HG02763 (cell line): ENCODE data around the gene CAPZB.
"Not testable (repeated sequence)": the region's sequence is repeated elsewhere in the genome, so short reads cannot be mapped to it uniquely, and the experiment has no call there.

Experiments
- ATAC-seq: cut with Tn5 transposase; IDR thresholded peaks from one replicate; pipeline ENCODE4 v1.9.1; 2021; ENCODE audit warnings: mild to moderate bottlenecking, moderate library complexity; ENCODE audit not compliant: unreplicated experiment

CAPZB gene

DNA sequence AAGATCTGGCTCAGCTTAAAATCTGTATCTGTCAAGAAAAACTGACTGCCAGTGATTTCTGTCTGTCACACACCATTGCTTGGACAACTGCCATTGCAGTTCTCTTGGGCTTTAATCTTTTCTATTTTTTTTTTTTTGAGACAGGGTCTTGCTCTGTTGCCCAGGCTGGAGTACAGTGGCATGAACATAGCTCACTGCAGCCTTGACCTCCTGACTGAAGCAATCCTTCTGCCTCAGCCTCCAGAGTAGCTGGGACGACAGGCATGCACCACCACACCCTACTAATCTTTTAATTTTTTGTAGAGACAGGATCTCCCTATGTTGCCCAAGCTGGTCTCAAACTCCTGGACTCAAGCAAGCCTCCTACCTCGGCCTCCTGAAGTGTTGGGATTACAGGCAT is 14.5 kb upstream of the CAPZB start:
- ATAC-seq, result not testable (repeated sequence)

DNA sequence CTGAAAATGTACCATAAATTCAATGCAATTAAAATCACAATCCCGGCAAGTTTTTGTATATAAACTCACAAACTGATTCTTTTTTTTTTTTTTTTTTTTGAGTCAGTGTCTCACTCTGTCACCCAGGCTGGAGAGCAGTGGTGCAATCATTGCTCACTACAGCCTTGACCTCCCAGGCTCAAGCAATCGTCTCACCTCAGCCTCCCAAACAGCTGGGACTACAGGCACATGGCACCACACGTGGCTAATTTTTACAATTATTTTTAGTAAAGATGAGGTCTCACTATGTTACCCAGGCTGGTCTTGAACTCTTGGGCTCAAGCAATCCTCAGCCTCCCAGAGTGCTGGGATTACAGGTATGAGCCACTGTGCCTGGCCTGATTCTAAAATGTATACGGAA is 12.1 kb upstream of the CAPZB start:
- not testable (repeated sequence) for ATAC-seq

DNA sequence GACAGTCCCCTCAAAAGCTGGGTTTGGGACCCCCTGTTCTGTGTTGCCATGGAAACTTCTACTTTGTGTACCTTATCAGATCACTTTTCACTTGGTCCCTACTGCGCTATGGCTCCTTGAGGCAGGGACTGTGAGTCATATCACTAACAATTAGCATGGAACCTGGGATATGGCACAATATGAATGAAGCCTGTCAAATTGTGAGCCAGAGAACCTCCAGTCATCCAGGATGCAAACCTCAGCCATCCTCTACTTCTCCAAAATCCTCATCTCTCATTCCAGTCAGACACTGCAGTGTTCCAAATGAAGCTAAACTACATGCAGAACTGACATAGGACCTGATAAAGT is 11.2 kb upstream of the CAPZB start:
- ATAC-seq, result no peak

DNA sequence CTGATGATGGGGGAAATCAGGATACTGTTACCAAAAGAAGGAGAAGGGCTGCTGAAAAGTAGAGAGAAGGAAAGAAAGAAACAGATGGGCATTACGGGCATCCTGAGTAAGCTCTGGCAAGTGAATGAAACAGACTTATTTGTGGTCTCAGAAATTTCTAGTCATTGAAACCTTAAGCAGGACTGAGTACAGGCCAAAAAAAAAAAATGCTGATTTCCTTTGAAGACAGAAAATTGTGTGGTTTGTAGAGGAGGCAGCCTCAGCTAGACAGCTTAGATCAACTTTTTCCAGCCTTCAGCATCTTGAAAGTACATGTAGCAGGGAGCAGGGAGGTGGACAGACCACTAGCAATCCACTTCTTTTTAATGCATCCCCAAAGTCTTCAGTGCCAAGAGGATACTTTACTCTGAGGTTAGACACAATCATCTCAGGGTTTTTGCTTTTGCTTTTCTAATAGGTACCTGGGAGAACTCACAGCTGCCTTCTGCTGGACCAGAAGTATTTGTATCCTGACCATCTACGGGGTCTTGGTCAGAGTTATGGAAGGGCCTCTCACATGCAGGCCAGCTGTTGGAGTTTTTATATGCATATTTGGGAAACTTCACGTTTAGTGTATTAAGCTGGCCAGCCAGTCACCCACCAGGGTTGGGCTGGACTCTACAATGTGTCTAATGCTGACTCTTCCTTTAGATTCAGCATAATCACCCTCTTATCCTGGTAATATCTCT is 10.6 kb upstream of the CAPZB start:
- no peak for ATAC-seq

DNA sequence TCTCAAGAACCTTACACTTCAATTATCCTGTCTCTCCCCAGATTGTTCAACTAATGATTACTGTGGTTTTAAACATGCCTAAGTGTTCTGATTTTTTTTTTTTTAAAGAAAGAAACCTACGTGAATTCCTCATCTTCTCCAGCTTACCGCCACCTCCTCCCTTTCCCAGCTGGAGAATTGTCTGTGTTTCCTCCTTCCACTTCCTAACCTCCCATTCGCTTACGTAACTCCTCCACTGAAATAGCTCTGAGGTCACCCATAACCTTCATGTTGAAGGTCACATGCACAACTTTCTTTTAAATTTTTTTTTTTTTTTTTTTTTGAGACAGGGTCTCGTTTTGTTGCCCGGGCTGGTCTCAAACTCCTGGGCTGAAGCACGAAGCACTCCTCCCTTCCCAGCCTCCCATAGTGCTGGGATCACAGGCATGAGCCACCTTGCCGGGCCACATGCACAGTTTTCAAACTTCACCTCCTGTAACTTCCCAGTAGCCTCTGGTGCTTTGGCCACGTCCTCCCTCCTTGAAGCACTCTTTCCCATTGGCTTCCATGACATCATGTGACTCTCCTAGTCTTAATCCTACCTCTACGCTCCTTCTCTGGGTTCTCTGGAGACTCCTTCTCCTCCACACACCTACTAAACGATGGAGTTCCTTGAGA is 9.8 kb upstream of the CAPZB start:
- ATAC-seq, result no peak

DNA sequence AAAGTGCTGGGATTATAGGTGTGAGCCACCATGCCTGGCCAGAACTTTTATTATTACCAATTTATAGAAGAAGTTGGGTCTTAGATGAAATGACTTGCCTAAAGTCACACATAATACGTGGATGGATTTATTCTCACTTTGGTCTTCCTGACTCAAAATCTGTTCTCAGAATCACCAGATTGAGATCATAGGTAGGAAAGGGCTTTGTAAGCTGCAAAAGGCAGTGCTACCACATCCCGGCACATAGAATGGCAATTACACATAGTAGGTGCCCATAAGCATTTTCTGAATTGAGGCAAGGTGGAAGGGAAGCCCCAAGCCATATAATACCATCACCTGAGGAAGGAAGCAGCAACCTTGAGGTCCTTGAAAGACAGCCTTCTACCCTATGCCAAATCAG is 8.2 kb upstream of the CAPZB start:
- ATAC-seq, result no peak

DNA sequence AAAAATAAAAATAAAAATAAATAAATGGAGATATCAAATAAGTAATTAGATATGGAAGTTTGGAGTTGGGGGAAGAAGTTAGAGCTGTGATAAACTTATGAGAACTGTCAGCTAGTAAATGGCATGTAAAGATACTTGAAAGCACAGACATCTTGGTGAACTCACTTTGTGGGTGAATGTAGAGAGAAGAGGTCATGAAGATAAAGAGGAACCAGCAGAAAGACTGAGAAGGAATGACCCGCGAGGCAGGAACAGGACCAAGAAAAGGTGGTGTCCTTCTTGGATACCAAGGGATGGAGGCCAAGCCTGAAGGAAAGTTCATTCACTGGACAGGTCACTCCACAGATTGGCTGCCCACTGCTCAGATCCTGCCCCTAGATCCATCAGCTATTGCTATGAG is 4.7 kb upstream of the CAPZB start:
- ATAC-seq, result no peak

DNA sequence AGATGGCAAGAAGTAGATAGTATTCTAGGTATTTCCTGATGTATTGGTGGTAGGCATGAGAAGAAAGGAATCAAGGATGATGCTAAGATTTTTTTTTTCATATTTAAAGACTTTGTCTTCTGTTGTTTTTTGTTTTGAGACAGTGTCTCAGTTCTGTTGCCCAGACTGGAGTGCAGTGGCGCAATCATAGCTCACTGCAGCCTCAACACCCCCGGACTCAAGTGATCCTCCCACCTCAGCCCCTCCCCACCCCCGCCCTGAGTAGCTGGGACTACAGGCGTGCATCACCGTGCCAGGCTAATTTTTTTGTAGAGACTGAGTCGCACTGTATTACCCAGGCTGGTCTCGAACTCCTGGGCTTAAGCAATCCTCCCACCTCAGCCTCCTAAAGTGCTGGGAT is 2.8 kb upstream of the CAPZB start:
- ATAC-seq, result no peak

DNA sequence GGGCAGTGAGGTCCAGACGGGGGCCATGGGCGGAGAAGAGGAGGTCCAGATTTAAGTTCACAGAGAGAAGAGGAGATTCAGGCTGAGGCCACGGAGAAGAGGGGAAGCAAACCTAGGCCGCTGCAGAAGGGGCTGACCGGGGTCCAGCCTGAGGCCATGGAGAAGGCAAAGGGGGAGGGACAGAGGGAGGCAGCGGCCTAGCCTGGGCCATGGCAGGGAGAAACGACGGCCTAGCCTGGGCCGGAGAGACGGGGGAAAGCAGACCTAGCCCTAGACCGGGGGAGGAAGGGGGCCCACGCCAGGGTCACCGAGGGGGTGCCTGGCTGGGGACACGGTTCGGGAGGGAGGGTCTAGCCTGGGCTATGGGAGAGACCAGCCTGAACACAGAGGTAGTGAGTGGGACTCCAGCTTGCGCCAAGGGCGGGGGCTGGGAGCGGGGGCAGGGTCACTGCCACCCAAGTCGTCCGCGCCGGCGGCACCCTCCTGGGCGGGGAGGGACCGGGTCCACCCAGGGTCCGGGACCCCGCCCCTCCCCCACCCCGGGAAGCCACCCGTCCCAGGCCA is 459 bp downstream of the CAPZB start:
- peak; percentile 21 for ATAC-seq

DNA sequence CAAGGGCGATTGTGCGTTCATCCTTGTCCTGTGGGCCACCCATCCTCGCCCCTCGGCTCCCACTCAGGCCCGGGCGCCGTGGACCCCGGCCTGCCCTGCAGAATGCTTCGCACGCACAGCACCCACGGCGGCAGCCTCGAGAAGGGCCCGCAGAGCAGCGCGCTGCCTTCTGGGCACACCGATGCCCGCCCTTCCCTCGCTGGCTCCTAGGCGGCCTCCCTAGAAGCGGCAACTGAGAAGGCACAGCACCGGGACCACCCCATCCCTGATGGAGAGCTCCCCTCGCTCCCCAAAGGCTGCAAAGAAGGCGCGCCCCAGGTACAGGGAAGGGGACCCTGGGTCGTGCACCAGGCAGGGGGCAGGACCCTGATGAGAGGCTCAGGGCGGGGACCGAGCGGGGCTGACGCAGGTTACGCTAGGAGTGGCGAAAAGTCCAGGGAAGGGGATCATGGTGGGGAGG is 971 bp downstream of the CAPZB start:
- no peak for ATAC-seq

DNA sequence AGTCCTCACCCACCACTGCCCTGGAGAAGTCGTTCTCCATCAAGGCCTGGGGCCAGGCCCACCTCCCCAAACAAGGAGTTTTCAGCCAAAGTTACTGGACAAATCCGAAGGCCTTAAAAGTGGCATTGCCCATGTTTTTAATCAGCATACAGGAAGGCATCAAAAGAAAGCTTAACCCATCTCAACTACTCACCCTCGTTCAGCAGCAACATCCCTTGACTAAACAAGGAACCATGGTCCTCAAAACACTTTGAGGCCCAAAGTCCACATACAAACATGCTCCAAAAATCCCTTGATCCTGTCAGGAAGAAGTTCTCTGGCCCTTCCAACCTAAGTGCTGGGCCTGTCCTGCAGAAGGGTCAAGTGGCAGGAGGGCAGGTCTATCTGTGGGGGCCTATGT is 1.6 kb downstream of the CAPZB start:
- ATAC-seq, result no peak

DNA sequence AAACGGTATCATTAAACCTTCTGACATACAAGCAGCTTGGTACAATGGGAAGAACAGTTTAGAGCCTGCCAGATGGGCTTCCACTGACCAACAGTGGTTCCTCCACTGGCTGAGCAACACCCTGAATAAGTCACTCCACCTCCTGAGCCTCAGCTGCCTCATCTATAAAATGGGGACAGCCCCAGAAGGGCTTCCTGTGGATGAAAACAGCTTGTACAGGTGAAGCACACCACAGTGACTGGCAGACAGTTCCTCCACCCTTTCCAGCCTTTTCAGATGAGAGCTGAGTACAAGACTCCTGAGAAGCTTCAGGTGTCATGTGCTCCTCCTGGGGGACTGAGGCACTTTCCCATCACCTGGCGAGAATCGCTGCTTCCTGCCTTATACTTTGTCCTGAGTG is 2.1 kb downstream of the CAPZB start:
- ATAC-seq, result no peak

DNA sequence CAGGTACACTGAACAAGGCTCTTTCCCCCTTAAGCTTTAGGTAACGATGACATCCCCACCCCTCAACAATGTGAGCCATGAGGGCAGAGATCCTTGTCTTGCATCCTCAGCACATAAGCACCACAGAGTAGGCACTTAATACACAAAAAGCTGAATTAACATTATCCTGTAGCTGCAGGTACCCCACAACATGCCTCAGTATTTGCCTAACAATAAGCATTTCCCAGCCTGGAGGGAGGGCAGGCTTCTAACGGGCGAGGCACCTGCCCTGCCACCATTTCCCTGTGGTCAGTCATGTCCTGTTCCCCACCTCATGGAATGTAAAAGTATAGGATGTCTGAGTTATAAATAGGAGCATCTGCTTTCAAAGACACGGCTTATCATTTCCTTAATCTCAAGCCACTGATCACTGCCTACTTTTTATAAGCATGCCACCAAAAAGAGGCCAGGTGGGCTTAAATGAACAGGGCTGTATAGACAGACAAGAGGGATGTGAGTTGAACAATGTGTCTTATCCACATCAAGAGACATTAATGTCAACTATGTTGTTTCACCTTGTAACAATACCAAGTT is 3.4 kb downstream of the CAPZB start:
- ATAC-seq, result no peak

DNA sequence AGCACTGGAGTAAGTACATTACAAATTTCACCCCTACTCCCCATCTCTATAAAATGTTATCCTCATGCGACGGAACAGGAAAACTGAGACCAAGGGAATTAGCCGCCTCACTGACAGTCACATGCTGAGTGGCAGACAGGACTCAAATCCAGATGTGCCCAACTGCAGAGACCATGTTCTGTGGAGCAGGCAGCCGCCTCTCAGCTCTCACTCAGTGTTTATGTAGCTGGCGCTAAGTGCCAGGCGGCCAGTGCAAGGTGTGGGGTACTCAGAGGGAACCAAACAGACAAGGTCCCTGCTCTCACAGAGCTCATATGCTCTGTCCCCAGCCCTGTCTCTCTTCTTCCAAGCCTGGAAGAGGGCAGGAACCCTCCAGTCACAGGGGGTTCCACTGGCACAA is 5.1 kb downstream of the CAPZB start:
- ATAC-seq, result no peak

DNA sequence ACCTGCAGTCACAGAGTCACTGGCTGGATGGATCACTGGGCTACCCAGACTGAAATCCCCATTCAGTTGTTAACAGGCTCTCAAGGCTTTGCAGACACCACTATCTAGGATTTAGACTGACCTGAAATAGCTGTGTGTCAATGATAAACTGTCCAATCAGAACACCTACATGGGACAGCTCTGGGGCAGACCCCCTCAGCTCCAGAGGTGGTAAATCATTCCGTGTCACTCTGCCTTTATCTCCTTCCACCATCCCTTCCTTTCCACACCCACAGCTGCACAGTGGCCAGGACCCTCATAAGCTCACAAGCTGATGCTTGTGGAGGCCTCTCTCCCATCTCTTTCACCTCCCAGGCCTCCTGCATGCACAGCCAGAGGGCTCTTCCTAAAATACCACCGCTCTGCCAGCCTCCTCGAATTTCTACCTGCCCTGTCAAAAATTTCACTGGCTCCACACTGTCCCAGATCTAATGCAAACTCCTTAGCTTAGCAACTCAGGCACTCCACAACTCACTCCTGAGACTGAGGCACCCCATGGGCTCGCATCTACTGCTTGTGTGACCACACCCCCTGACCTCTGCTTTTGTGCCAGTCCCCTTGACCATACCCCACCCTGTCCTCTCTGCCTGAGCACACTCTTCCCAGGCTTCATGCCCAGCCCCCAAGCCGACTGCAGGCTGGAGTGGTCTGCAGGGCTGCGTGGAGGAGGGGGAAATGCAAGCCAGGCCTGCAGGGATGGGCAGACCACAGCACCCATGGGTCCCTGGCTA is 5.8 kb downstream of the CAPZB start:
- no peak for ATAC-seq

DNA sequence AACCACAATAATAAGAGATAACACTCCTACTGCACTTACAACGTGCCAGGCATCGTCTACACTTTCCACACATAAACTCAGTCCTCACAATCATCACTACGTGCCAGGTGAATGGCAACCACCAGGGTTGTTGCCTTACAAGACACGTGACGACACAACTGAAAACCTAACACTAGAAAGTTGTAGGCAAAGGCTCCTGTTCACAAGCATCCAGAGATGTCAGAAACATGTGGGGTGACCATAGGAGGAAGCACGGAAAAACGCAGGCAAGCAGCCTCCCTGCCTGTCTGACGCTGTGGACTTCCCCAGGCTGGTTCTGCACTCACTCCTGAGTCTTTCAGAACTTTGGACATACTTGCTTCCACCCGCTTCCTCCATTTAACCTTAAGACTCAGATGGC is 7.0 kb downstream of the CAPZB start:
- no peak for ATAC-seq

DNA sequence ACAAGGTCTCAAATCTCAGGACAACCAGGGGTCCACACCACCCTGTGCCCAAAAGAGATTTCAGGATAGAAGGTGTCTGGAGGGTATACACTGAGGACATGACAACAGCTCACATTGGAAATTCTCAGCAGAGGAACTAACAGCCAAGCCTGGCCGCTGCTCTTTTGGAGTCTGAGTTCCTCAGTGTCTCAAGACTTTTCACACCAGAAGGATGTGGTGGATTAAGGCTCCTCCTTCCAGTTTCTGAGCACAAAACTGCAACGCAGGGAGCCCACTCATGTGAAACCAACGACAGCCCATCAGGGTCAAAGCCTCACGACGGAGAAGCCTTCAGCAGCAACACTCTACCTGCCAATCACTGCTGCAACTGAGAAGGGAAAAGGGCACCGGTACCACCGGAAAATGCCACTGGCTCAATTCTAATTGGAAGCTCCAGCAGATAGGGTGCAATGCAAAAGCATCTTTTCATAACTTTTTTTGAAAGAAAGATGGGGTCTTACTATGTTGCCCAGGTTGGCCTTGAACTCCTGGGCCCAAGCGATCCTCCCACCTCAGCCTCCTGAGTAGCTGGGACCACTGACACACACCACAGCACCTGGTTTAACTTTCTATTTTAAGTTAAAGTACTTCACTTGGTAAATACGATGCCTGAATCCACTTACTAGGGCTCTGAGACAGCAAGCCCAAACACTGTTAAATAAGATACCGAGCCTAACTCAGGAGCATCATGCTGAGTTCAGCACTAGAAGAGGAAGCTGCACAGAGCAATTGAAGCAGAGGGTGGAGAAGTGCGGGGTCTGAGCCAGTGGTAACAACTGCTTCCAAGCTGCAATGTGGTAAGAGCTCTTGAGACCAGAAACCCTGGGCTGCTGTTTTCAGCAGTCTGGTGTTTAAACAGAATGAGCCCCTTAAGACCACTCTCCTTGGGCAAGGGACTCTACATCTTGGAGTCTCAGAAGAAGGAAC is 7.8 kb downstream of the CAPZB start:
- ATAC-seq, result no peak

DNA sequence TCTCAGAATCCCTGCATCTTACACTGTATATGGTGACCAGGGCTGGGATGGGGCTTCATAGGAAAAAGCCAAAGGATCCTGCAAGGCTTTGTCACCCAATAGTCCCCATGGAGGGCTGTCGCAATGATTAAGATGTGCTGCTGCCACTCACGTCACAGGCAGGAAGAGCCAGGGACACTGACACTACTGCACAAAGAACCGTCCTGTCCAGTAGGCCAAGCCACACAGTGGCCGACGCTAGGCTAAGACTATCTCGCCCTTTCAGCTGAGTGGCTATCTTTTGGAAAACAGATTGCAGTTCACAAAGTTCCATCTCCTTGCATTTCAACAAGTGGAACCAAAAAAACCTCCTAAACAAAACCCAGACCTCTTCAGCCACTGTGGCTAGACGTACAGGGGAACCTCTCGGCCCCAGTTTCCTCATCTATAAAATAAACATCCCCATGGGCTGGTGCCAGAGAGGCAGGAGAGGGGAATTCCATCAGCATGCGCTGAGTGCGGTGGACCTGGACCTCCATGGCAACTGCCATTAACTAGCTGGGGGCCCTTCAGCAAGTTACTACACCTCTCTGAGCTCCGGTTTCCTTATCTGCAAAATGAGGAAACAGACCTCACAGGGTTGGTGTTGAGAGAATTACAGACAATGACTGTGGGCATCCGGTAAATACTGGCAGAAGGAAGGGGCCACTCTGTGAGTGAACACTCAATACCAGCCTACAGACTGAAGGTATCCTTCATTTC is 8.7 kb downstream of the CAPZB start:
- ATAC-seq, result no peak

DNA sequence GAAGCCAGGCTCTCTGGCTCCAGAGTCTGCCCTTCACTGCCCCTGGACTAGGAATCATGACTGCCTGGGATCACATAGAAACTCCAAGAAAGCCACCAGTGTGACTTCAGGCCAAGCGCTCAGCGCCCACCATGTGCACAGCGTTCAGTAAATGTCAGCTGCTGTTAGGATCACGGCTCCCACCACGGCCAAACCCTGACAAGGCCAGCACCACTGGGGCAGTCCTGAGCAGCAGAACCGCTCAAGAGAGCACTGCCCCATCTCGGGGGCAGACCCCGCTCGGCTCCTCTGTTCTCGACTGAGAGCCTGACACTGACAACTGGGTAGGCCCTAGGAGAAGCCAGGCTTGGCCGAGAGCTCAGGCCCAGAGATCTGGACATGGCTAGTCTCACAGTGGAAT is 10.0 kb downstream of the CAPZB start:
- ATAC-seq, result no peak

DNA sequence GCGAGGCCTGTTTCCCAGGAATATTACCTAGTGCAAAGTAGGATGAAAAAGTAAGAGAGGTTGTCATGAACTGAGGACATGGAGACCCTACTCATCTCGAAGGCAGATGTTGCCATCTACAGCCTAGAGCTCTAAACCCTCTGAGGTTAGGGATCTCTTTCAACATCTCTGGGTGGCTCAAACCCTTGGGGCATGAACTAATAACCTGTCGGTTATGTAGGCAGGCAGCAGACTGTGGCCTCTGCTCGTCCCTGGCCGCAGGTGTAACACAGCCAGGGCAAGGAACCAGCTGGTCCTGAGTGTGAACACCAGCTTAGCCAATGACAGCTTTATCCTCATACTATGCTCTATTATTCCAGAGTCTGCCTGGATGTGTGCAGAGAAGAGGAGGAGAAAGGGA is 13.2 kb downstream of the CAPZB start:
- ATAC-seq, result no peak
